Retina (tissue), 1 donor: ENCODE measurements around the gene SOX8.

Experiments
- DNase-seq: peaks from one replicate; pipeline ENCODE4 v3.0.0-alpha.2; 2016

SOX8 gene

GRCh38 chr16:1028524-1029258 is 47.1 kb downstream of the SOX8 start:
- DNase-seq, result no peak

DNA sequence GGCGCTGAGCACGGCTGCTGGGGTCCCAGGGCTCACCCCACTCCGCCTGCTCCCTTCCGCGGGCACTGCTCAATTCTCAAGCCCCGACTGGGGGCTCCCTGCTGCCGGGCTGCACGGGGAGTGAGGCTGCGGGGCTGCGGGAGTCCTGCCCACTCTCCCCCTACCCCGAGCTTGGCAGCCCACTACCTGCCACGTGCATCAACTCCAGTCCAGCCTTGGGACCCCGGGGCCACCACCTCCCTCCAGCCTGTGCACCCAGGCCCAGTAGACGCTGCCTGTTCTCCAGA is 47.6 kb downstream of the SOX8 start:
- no peak for DNase-seq

DNA sequence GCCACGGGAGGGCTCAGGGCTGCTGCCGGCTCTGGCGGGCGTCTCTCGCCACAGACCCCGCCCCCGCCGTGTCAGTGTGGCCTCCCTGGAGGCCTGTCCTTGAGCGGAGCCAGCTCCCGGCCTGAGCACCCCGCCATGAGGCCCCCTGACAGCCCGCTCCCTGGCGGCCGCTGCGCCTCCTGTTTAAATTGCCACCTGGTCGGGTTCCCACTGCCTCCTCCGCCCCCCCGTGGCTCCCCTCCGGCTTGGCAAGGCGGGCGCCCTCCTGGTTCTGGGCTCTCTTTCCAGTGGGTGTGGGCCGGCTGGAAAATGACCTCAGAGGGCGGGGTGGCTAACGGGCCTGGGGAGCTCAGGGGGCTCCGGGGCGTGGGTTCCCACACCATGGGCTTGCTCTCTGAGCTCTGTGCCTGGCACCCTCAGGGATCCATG is 48.9 kb downstream of the SOX8 start:
- peak; percentile 47 for DNase-seq

- DNase-seq, result no peak
Measured at GRCh38 chr16:1031666-1032065, 50.1 kb downstream of the SOX8 start.

- DNase-seq, result no peak
Measured at GRCh38 chr16:1032607-1033006, 51.0 kb downstream of the SOX8 start.

DNA sequence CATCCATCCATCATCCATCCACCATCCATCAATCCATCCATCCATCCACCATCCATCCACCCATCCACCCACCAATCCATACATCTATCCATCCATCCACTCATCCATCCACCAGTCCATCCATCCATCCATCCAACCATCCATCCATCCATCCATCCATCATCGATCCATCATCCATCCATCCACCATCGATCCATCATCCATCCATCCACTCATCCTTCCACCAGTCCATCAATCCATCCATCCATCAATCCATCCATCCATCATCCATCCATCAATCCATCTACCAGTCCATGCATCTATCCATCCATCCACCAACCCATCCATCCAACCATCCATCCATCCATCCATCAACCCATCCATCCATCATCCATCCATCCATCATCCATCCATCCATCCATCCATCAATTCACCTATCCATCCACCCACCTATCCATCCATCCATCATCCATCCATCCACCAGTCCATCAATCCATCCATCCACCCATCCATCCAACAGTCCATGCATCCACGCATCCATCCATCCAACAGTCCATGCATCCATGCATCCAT is 51.6 kb downstream of the SOX8 start:
- no peak for DNase-seq

DNA sequence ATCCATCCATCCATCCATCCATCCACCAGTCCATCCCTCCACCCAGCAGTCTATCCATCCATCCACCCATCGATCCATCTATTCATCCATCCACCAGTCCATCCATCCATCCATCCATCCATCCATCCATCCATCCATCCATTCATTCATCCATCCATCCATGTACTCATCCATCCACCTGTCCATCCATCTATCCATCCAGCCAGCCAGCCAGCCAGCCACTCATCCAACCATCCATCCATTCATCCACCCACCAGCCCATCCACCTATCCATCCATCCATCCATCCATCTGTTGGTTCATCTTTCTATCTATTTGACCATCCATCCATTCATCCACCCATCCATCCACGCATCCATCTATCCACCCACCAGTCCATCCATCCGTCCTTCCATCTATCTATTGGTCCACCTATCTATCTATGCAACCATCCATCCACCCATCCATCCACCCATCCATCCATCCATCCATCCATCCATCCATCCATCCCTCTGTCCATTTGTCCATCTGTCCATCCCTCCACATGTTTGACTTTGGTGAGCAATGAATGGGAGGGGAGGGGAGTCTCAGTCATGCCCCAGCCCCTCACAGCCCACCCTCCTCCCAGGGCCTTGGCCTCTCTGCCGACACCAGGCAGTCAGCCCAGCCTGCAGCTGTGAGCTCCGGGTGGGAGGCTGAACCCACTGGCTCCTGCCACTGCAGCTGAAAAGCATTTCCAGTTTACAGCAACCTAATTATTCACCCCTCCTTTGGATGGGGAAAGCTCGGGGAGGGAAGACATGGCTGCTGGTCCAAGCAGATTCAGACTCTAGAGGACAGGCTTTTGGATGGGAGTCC is 52.9 kb downstream of the SOX8 start:
- DNase-seq, result no peak

- no peak for DNase-seq
Measured at GRCh38 chr16:1035066-1035415, 53.5 kb downstream of the SOX8 start.

DNA sequence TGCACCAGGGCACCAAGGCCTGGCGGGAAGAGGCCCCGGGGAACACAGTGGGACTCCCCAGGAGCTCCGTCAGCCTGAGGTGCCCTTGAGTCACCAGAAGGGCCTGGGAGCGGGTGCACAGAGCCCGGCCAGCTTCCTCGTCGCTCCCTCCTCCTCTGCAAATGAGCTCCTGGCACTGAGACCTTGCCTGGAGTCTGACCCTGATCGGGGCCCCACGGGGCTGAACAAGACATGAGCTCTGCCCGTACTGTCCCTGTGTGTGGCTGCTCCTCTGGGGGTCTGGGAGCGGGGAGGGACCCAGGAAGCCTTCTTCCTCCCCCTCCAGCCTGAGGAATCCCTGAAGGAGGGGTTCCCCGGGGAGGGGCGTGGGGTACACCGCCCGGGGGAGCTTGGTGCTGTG is 54.6 kb downstream of the SOX8 start:
- DNase-seq, result peak; percentile 64
